Measurements from ENCODE around the gene MFAP3. TPM values are rescaled to one million over a fixed set of nuclear protein-coding genes. Genes with fewer than 3 reads are reported as not detected.
A peak's percentile ranks its signal among the peaks of the same experiment; 100 is the strongest.
"Not testable (repeated sequence)": the region's sequence is repeated elsewhere in the genome, so short reads cannot be mapped to it uniquely, and the experiment has no call there.

The MFAP3 gene
- total and polyA plus RNA-seq, 4 donors = 26.2 to 154 (median 49.8) TPM

DNA sequence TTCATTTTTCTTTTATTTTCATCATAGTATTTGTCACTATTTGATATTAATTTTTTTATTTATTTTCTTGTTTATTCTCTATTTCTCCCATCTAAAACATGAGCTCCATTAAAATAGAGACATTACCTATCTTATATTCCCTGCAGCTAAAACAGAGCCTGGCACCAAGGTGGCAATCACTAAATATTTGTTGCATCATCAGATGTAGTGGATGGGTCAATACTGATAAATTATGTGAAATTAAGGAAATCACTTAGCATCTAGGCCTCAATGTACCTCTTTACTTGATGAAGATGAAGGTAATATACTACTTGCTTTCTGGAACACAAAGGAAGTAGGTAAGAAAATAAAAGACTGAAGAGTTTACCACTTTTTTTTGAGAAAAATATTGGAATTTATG, 24.6 kb downstream of the MFAP3 start:
- Histone ChIP-seq H3K27me3 (ENCODE audit: control insufficient read depth, insufficient read depth, low read length) (no peaks in the 10 kb centered on the region), H3K27ac (ENCODE audit: low read depth, low read length) (no peak overlapping the region), H3K4me3 (ENCODE audit: low read depth, low read length) (no peak overlapping the region), H3K36me3 (ENCODE audit: control insufficient read depth, insufficient read depth, low read length) (no peaks in the 10 kb centered on the region), H3K4me1 (ENCODE audit: control insufficient read depth, insufficient read depth, low read length) (no peaks in the 10 kb centered on the region), H3K9me3 (ENCODE audit: control insufficient read depth, insufficient read depth, low read length) (no peaks in the 10 kb centered on the region)
- DNase-seq (ENCODE audit: low read depth in 4 of 6, low spot score in 6 of 6) = no peak

DNA sequence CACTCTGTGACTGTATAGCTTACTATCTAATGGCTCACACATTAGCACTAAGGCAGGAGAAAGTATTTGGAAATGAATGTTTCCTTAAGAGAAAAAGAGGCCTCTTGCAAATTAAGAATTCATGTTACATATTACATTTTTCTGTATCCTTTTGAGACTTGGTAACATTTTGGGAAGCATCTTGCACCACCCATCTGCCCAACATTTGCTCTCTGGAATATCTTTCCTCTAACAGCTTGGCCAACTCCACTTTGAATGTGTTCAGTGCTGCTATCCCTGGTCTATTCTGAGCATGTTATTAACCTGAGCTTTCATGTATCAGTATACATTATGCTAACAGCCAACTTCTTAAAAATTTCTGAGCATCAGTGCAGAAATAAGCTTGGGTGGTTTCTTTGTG, 27.2 kb downstream of the MFAP3 start:
- H3K4me3 ChIP-seq (ENCODE audit: low read depth, low read length) = no peak overlapping the region
- no peaks in the 10 kb centered on the region for H3K36me3 ChIP-seq (ENCODE audit: control insufficient read depth, insufficient read depth, low read length)
- H3K27ac ChIP-seq (ENCODE audit: low read depth, low read length) = no peak overlapping the region
- no peaks in the 10 kb centered on the region for H3K27me3 ChIP-seq (ENCODE audit: control insufficient read depth, insufficient read depth, low read length)
- no peaks in the 10 kb centered on the region for H3K4me1 ChIP-seq (ENCODE audit: control insufficient read depth, insufficient read depth, low read length)
- no peaks in the 10 kb centered on the region for H3K9me3 ChIP-seq (ENCODE audit: control insufficient read depth, insufficient read depth, low read length)
- peak in 1 of 6 donors; percentile 94 for DNase-seq (ENCODE audit: low read depth in 4 of 6, low spot score in 6 of 6)

DNA sequence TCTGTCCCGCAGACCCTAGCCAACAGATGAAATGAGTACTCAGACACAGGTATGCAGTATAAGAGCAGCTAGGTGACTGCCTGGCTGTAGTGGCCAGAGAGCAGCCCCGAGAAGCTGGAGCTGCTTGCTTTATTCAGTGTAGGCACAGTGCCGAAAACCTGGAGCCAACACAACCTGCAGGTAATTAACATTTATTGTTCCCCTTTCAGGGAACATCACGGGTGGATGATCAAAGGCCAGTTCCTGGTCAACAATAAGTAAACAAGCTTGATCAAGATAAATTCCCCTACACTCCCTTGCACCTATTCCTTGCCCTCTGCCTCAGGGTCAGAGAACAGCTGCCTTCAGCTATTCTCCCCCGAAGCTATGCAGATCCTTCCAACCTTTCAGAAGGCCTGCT, 31.1 kb downstream of the MFAP3 start:
- not testable (repeated sequence) for H3K9me3 ChIP-seq (ENCODE audit: control insufficient read depth, insufficient read depth, low read length); H3K27me3 ChIP-seq (ENCODE audit: control insufficient read depth, insufficient read depth, low read length); H3K4me3 ChIP-seq (ENCODE audit: low read depth, low read length); H3K36me3 ChIP-seq (ENCODE audit: control insufficient read depth, insufficient read depth, low read length); H3K4me1 ChIP-seq (ENCODE audit: control insufficient read depth, insufficient read depth, low read length); H3K27ac ChIP-seq (ENCODE audit: low read depth, low read length); DNase-seq (ENCODE audit: low read depth in 4 of 6, low spot score in 6 of 6)
- 85% methylated on average over 5 of the region's 5 CpGs for WGBS (ENCODE audit: insufficient coverage)

DNA sequence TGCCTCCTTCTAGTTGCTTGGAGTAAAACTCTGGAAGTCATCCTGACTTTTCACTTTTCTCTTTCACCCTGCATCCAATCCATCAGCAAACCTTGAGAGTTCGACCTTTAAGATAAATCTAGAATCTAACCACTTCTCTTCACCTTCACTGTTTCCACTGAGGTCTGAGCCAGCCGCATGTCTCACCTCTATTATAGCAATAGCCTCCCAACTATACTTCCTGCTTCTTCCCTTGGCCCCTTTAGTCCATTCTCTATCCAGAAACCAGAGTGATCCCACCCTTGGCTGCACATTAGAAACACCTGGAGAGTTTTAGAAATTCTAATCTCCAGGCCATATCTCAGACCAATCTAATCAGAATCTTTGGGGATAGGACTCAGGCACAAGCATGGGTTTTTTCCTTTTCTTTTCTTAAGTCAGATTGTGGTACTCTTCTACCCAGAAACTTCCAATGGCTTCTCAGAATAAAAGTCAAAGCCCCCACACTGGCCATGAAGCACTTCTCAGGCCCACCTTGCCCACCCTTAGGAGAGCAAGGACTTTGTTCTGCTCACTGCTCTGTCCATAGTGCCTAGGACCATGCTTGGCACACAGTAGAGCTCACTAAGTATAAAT, 33.1 kb downstream of the MFAP3 start:
- DNase-seq (ENCODE audit: low read depth in 4 of 6, low spot score in 6 of 6) = no peak
- Histone ChIP-seq H3K4me1 (ENCODE audit: control insufficient read depth, insufficient read depth, low read length) (peaks cover 10% of the 10 kb centered on the region), H3K4me3 (ENCODE audit: low read depth, low read length) (no peak overlapping the region), H3K27me3 (ENCODE audit: control insufficient read depth, insufficient read depth, low read length) (no peaks in the 10 kb centered on the region), H3K9me3 (ENCODE audit: control insufficient read depth, insufficient read depth, low read length) (no peaks in the 10 kb centered on the region), H3K36me3 (ENCODE audit: control insufficient read depth, insufficient read depth, low read length) (no peaks in the 10 kb centered on the region), H3K27ac (ENCODE audit: low read depth, low read length) (no peak overlapping the region)
- WGBS (ENCODE audit: insufficient coverage) = 70% methylated on average over 2 of the region's 2 CpGs

DNA sequence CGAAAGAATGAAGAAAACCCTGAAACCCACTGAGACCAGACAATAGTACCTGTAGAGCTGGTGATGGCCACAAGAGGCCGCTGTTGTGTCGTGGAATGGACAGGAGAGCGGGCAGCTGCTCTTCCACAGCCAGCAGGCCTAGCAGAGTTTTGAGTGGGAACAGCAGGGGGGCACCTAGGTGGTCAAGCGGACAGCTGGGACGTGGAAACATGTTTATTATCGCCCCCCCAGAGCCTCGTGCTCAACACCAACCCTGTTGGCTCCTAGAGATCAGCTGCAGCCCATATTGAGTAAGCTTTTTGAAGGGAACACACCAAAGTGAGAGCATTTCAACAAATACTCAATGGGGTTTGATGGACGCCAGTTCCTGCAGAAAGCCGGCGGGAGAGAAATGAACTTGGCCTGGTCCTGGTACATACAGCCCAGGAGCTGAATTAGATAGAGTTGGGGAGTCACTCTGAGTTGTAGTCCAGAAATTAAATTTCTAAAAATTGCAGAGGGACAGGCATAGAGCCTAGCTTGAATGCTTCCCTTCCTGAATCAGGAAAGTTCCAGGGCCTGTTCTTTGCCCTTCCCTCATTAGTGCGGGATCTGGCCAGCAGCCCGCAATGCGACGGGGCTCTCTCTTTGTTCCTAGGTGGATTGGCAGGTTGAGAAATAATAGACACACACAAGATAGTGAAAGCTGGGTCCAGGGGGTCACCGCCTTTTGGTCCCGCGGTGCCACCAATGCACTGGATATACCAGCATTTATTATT, 33.8 kb downstream of the MFAP3 start:
- H3K36me3 ChIP-seq (ENCODE audit: control insufficient read depth, insufficient read depth, low read length) = no peaks in the 10 kb centered on the region
- H3K27me3 ChIP-seq (ENCODE audit: control insufficient read depth, insufficient read depth, low read length) = no peaks in the 10 kb centered on the region
- peak; percentile 69 to 95 (median 79) for DNase-seq (ENCODE audit: low read depth in 4 of 6, low spot score in 6 of 6)
- no peaks in the 10 kb centered on the region for H3K9me3 ChIP-seq (ENCODE audit: control insufficient read depth, insufficient read depth, low read length)
- 14% methylated on average over 14 of the region's 18 CpGs for WGBS (ENCODE audit: insufficient coverage)
- no peak overlapping the region for H3K4me3 ChIP-seq (ENCODE audit: low read depth, low read length)
- H3K4me1 ChIP-seq (ENCODE audit: control insufficient read depth, insufficient read depth, low read length) = peaks cover 10% of the 10 kb centered on the region
- H3K27ac ChIP-seq (ENCODE audit: low read depth, low read length) = no peak overlapping the region

DNA sequence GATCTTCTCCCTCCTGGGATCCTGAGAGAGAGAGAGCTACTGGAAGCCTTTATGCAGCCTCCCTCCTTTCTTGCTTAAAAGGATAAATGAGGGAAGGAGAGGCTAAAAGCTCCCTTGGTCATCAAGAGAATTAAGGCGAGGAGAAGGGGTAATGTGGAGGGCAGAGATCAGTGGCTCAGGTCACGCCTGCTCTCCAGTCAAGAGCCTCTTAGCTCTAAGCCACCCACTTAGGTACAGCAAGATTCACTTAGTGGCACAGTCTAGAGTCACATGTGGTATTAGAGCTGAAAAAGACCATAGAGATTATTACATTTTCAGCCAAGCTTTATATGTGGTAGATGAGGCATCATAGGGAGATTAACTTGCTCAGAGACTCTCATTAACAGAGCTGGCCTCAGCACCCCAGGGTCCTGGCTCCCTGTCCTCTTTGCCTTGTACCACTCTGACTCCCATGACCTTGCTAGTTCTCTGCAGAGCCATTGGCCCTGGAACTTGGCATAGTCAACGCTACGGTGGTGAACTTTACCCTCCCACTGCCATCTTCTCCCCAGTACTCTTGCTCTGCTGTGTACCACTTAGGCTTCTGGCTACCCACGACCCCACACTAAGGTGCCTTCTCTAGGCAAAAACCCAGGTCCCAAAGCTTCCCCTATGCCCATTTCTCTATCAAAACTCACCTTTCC, 37.6 kb downstream of the MFAP3 start:
- WGBS (ENCODE audit: insufficient coverage) = 94% methylated on average over 3 of the region's 5 CpGs
- Histone ChIP-seq H3K9me3 (ENCODE audit: control insufficient read depth, insufficient read depth, low read length) (no peaks in the 10 kb centered on the region), H3K4me3 (ENCODE audit: low read depth, low read length) (no peak overlapping the region), H3K4me1 (ENCODE audit: control insufficient read depth, insufficient read depth, low read length) (peaks cover 10% of the 10 kb centered on the region), H3K27me3 (ENCODE audit: control insufficient read depth, insufficient read depth, low read length) (no peaks in the 10 kb centered on the region), H3K36me3 (ENCODE audit: control insufficient read depth, insufficient read depth, low read length) (no peaks in the 10 kb centered on the region), H3K27ac (ENCODE audit: low read depth, low read length) (no peak overlapping the region)
- no peak for DNase-seq (ENCODE audit: low read depth in 4 of 6, low spot score in 6 of 6)

DNA sequence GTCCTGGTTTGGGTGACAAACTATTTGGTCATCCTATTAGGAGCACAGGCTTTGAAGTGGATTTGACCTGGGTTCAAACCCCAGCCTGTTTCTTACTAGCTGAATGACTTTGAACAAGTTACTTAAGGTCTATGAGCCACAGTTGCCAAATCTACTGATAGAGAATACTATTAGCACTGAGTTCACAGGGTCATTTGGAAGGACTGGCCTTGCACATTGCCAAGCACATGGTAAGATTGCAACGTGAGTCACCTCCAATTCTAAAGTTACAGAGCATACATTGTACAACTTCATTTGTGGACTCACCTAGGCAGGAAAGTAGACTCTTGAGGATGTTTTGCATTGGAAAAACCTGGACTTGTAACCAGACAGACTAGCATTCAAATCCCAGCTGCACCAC, 38.9 kb downstream of the MFAP3 start:
- no CpG with 5 or more reads among the region's 1 CpG for WGBS (ENCODE audit: insufficient coverage)
- Histone ChIP-seq H3K4me3 (ENCODE audit: low read depth, low read length) (no peak overlapping the region), H3K27ac (ENCODE audit: low read depth, low read length) (no peak overlapping the region), H3K4me1 (ENCODE audit: control insufficient read depth, insufficient read depth, low read length) (peaks cover 3% of the 10 kb centered on the region), H3K36me3 (ENCODE audit: control insufficient read depth, insufficient read depth, low read length) (no peaks in the 10 kb centered on the region), H3K27me3 (ENCODE audit: control insufficient read depth, insufficient read depth, low read length) (no peaks in the 10 kb centered on the region), H3K9me3 (ENCODE audit: control insufficient read depth, insufficient read depth, low read length) (no peaks in the 10 kb centered on the region)
- no peak for DNase-seq (ENCODE audit: low read depth in 4 of 6, low spot score in 6 of 6)

DNA sequence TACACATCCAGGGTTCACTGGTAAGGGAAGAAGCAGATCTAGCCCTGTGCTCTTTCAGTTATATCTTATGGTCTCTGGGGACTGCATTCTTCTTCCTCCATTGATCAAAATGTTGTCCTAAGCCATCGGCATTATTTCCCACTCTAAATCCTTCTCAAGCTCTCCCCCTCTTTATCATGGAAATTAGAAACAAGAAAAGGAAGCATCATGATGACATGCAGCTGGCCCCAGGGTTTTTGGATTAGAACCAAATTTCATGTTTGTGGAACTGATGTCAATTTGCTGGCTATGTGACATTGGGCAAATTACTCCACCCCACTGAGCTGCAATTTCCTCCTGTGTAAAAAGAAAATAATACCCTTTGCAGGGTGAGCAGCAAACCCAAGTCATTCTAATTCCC, 39.5 kb downstream of the MFAP3 start:
- WGBS (ENCODE audit: insufficient coverage) = 0% methylated on average over 1 of the region's 1 CpG
- no peaks in the 10 kb centered on the region for H3K4me1 ChIP-seq (ENCODE audit: control insufficient read depth, insufficient read depth, low read length)
- H3K27me3 ChIP-seq (ENCODE audit: control insufficient read depth, insufficient read depth, low read length) = no peaks in the 10 kb centered on the region
- no peaks in the 10 kb centered on the region for H3K36me3 ChIP-seq (ENCODE audit: control insufficient read depth, insufficient read depth, low read length)
- no peak overlapping the region for H3K4me3 ChIP-seq (ENCODE audit: low read depth, low read length)
- DNase-seq (ENCODE audit: low read depth in 4 of 6, low spot score in 6 of 6) = peak in 2 of 6 donors; percentile 76 to 86
- H3K27ac ChIP-seq (ENCODE audit: low read depth, low read length) = no peak overlapping the region
- no peaks in the 10 kb centered on the region for H3K9me3 ChIP-seq (ENCODE audit: control insufficient read depth, insufficient read depth, low read length)

DNA sequence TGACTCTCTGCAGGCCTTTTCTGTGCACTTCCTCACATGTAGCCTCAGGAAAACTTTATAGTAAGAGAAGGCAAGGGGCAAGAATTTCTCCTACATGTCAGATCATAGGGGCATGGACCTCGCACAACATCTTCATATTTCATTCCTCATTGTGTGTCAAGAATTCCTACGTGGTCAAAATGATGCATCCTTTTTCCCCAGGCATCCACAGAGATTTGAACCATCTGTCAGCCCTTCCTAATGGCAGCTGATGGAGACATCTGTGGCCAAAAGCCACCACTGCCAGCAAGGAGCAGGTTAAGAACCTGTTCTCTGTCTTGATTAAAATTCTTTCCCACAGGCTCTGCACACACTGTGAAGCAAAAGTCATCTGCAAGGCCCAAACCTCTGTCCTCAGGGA, 42.5 kb downstream of the MFAP3 start:
- 69% methylated on average over 2 of the region's 2 CpGs for WGBS (ENCODE audit: insufficient coverage)
- DNase-seq (ENCODE audit: low read depth in 4 of 6, low spot score in 6 of 6) = no peak

More for the DNA sequence above, 42.5 kb downstream of the MFAP3 start:
- Histone ChIP-seq H3K27ac (ENCODE audit: low read depth, low read length) (no peak overlapping the region), H3K36me3 (ENCODE audit: control insufficient read depth, insufficient read depth, low read length) (no peaks in the 10 kb centered on the region), H3K4me1 (ENCODE audit: control insufficient read depth, insufficient read depth, low read length) (no peaks in the 10 kb centered on the region), H3K4me3 (ENCODE audit: low read depth, low read length) (no peak overlapping the region), H3K9me3 (ENCODE audit: control insufficient read depth, insufficient read depth, low read length) (no peaks in the 10 kb centered on the region), H3K27me3 (ENCODE audit: control insufficient read depth, insufficient read depth, low read length) (no peaks in the 10 kb centered on the region)

Measured in spinal cord (tissue), 10 donors.